ENCODE data around the gene ANKS3.

ANKS3 gene

GRCh38 chr16:4696172-4696904 is 37.7 kb downstream of the ANKS3 start:
- DNase-seq (ENCODE audit: low read depth) = no peak
- TF ChIP-seq CTCF (conservative IDR thresholded peaks at IDR 0.05; ENCODE audit: low read length) = no peak
- H3K4me3 ChIP-seq (ENCODE audit: low read length) = no peak overlapping the region

- DNase-seq (ENCODE audit: low read depth) = no peak
- no peak overlapping the region; the same call in 1 of the 2 replicates for H3K4me3 ChIP-seq (ENCODE audit: low read length)
- no peak for TF ChIP-seq CTCF (conservative IDR thresholded peaks at IDR 0.05; ENCODE audit: low read length)
Measured at GRCh38 chr16:4695473-4696171, 38.4 kb downstream of the ANKS3 start.

- peak; percentile 13; the same call in 1 of the 2 replicates for TF ChIP-seq CTCF (conservative IDR thresholded peaks at IDR 0.05; ENCODE audit: low read length)
- DNase-seq (ENCODE audit: low read depth) = peak; percentile 16
- peak overlapping the region; percentile 80 for H3K4me3 ChIP-seq (ENCODE audit: low read length)
Measured at GRCh38 chr16:4694642-4695451, 39.2 kb downstream of the ANKS3 start.

- peak overlapping the region; percentile 80 for H3K4me3 ChIP-seq (ENCODE audit: low read length)
- TF ChIP-seq CTCF (conservative IDR thresholded peaks at IDR 0.05; ENCODE audit: low read length) = no peak
- DNase-seq (ENCODE audit: low read depth) = peak; percentile 46
Measured at GRCh38 chr16:4693956-4694641, 40.0 kb downstream of the ANKS3 start.

- DNase-seq (ENCODE audit: low read depth) = peak; percentile 92
- TF ChIP-seq CTCF (conservative IDR thresholded peaks at IDR 0.05; ENCODE audit: low read length) = no peak
- H3K4me3 ChIP-seq (ENCODE audit: low read length) = peak within 1 kb of the TSS; percentile 80
Measured at GRCh38 chr16:4693296-4693955, 40.6 kb downstream of the ANKS3 start, which contains the start of gene NUDT16L1. Gene NUDT16L1 (plus strand): TSS chr16:4693562. CDS start chr16:4693727, 165 bp downstream.

All from AG10803 (cell line).